GM12865 (cell line): ENCODE measurements around the gene TNRC6B.

Experiments used
- DNase-seq: peaks from one replicate; pipeline ENCODE4 v3.0.0; 2010; ENCODE audit warnings: low read depth
- H3K4me3 ChIP-seq: 2 replicates; pipeline ENCODE4 v1.5.1; 2011; ENCODE audit warnings: mild to moderate bottlenecking, low read depth, low read length, control low read depth
- TF ChIP-seq, protein P1 (sequence below): IDR thresholded peaks from 2 replicates; pipeline ENCODE4 v1.5.1; 2011; ENCODE audit warnings: low read length, control low read depth, low read depth, inconsistent platforms; ENCODE audit not compliant: insufficient read depth; ENCODE audit errors: missing control alignments

The TNRC6B gene

DNA sequence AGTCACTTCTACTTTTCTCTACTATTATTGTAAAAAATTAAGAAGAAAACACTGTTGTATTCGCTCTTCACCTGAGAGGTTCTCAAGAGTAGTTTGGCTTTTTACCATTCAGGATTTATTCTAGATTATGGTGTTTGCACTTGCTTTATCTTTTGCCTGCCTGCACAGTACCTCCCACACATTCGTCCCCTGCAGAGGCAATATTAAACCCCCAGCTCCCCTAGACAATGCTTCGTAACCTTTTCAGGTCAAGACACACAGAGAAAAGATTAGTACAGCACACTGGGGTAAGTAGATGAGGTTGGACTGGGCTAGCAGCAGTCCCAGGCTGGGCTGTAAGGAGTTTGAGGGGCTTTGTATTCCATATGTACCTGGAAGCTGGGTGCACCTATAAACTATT is 62.4 kb downstream of the TNRC6B start:
- H3K4me3 ChIP-seq = no peak overlapping the region
- no peak for DNase-seq
- TF ChIP-seq, protein P1, sequence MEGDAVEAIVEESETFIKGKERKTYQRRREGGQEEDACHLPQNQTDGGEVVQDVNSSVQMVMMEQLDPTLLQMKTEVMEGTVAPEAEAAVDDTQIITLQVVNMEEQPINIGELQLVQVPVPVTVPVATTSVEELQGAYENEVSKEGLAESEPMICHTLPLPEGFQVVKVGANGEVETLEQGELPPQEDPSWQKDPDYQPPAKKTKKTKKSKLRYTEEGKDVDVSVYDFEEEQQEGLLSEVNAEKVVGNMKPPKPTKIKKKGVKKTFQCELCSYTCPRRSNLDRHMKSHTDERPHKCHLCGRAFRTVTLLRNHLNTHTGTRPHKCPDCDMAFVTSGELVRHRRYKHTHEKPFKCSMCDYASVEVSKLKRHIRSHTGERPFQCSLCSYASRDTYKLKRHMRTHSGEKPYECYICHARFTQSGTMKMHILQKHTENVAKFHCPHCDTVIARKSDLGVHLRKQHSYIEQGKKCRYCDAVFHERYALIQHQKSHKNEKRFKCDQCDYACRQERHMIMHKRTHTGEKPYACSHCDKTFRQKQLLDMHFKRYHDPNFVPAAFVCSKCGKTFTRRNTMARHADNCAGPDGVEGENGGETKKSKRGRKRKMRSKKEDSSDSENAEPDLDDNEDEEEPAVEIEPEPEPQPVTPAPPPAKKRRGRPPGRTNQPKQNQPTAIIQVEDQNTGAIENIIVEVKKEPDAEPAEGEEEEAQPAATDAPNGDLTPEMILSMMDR = no peak

- no peak for DNase-seq
- no peak overlapping the region for H3K4me3 ChIP-seq
- TF ChIP-seq, protein P1 = no peak
Measured at GRCh38 chr22:40240686-40241085, 63.0 kb downstream of the TNRC6B start.

DNA sequence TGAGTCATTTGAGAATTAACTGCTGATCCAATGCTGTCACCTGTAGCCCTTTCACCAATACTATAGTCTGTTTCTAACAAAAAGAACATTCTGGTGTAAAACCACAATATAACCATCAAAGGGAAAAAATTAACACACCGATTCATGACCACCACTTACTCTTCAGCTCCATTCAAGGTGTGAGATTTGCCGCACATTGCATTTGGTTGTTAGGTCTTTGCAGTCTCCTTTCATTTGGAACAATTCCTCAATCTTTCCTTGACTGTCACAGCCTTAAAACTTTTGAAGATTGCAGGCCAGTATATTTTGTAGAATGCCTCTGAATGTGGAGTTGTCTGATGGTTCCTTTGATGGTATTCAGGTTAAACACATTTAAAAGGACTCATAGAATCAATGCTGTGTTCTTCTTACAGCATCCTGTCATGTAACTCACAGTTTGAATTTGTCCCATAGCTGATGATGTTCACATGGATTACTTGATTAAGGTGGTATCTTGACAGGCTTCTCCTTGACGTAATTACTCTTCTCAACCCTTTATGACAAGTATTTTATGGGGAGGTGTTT is 63.6 kb downstream of the TNRC6B start:
- DNase-seq = no peak
- TF ChIP-seq, protein P1 = no peak
- H3K4me3 ChIP-seq = no peak overlapping the region

GRCh38 chr22:40243891-40244290 is 66.2 kb downstream of the TNRC6B start:
- no peak overlapping the region for H3K4me3 ChIP-seq
- DNase-seq = peak; percentile 20

GRCh38 chr22:40244586-40244985 is 66.9 kb downstream of the TNRC6B start:
- no peak for DNase-seq
- TF ChIP-seq, protein P1 = no peak
- H3K4me3 ChIP-seq = no peak overlapping the region

More at GRCh38 chr22:40243891-40244290, 66.2 kb downstream of the TNRC6B start:
- TF ChIP-seq, protein P1 = no peak

GRCh38 chr22:40247976-40248375 is 70.3 kb downstream of the TNRC6B start:
- DNase-seq = no peak

GRCh38 chr22:40249286-40249685 is 71.6 kb downstream of the TNRC6B start:
- no peak overlapping the region for H3K4me3 ChIP-seq
- TF ChIP-seq, protein P1 = no peak
- no peak for DNase-seq

More at GRCh38 chr22:40247976-40248375, 70.3 kb downstream of the TNRC6B start:
- no peak overlapping the region for H3K4me3 ChIP-seq
- TF ChIP-seq, protein P1 = no peak
